HG02938 (cell line): ENCODE results near the gene PRRT4.

Source experiments
- ATAC-seq: cut with Tn5 transposase; IDR thresholded peaks from one replicate; pipeline ENCODE4 v1.9.1; 2021; ENCODE audit warnings: mild to moderate bottlenecking, moderate library complexity; ENCODE audit not compliant: unreplicated experiment

The PRRT4 gene

DNA sequence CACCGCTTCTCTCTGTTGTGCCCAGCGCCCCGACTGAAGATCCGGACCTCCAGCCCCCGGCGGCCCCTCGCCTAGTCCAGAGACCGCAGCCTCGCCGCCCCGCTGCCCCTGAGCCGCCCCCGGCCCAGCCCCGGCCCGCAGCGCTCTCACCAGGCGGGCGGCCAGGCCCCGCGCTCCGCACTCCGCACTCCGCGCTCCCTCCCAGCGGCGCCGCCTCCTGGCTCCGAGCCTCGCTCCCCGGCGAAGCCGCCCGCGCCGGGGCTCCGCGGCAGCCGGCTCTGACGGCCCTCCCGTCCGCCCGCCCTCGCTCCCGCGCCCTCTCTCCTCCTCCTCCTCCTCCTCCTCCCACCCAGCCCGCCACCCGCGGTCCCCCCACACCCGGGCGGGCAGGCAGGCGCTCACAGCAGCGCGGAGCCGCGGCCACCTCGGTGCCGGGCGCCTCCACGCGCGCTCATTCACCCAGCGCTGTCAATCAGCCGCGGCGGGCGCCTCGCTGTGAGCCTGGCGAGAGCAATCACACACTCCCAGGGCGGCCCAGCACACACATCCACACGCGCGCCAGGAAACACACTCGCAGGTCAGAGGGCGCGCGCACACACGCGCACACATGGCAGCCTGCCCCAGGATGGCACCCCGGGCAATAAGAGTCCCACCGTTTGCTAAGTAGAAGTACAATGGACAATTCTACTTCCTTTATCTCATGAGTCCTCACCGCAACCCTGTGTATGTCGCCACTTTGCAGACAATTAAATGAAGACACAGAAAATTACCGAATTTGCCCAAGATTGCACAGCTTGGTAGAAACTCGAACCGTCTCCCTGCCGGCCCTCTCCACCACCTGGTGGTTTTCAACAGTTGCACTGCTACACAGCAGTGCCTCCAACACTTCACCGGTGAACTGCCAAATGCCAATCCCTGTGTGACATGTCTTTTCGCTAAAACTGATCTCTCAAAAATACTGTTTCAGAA lies at the start of gene PRRT4:
PRRT4 (minus strand) TSS at position 280 of the 969 bp plus-strand sequence.
- ATAC-seq: no peak

DNA sequence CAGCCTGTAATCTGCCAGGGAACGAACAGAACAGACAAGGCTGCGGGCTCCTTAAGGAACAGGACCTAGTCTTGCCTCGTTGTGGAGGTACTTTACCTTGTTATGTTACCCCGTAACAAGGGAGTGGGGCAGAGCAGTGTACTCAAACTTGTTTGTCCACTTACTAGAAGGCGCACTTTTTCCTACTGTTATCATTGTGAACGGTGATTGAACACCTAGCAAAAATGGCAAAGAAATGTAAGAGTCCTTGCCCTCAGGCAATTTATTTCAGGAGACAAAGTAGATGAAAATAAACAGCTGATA lies 48.9 kb upstream of the PRRT4 start:
- ATAC-seq: no peak

- peak; percentile 65 for ATAC-seq
These were observed 48.3 kb upstream of the PRRT4 start, which contains the start of gene IMPDH1 for GRCh38 chr7:128409596-128410450. Gene IMPDH1 (minus strand): TSS chr7:128409982. CDS start chr7:128409901, 81 bp downstream.

DNA sequence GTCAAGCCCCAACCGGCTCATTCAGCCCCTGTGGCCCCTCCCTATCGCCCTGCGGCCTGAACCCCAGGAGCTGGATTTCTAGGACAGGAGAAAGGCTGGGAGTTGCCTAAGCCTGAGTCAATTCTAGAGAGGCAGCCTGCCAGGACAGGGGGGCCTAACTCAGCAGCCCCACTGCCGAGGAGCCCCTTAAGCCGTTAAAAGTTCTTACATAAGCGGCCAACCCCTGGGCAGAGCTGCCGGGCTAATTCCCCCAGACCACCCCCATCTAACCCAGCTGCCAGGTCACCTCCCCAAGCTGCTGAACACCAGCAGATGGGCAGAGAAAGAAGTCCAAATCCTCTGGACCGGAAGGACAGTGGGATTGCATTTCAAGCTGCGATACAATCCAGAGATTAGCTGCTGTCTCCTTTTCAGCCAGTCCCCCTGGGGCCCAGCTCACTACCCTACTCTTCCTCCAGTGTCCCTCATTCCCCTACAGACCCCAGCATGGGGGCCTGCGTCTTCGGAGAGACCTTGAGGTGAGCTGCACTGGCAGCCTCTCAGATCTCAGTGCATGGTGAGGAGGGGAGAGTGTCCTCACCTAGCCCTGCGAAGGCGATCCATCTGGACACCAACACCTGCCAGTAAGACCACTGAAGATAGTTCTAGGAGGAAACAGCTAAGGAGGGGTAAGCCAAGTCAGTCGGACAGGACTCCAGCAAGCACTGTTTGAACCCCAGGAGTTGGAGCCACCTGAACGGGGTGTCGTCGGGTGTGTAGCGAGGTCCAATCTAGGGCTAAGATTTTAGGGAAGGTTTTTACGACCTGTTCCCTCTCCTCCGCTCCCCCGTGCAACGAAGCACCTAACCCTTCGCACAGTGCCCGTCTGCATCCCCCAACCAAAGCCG lies 47.5 kb upstream of the PRRT4 start:
- ATAC-seq: no peak

GRCh38 chr7:128407751-128408708 lies 46.5 kb upstream of the PRRT4 start:
- no peak for ATAC-seq

GRCh38 chr7:128407233-128407589 lies 45.7 kb upstream of the PRRT4 start:
- no peak for ATAC-seq

- ATAC-seq: no peak
These were observed 45.1 kb upstream of the PRRT4 start for GRCh38 chr7:128406314-128407232.

DNA sequence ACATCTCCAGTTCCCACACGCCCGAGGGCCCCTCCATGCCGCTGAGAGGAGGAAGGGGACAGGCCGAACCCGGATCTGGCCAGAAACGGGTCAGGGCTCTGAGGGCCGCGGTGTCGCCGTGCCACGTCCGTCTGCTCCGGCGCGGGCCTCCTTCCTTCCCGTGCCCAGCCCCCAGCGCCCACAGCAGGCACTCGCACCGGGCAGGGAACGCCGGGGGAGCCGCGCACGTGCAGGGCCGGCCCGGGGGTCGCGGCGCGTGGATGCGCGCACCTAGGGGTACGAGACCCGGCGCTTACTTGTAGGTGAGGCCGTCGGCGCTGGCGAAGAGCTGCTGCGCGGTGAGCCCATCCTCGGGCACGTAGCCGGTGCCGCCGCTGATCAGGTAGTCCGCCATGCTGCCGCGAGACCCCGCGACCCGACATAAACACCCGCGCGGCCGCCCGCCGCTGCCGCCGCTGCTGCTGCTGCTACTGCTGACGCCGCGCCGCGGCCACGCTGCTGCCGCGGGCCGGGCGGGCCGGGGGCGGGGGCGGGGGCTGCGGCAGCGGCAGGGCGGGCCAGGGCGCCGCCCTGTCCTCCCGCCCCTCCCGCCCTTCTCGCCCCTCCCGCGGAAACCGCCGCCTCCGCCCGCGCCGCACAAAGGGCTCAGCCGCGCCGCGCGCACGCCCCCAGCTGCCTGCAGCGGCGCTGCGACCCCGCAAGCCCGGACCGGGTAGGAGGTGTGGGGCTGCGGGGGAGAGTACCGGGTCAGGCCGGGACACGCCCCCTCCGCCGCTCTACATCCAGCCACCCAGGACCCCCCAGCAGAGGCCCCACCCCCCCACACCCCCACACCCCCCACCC lies 44.2 kb upstream of the PRRT4 start:
- ATAC-seq: no peak

GRCh38 chr7:128404886-128405470 lies 43.5 kb upstream of the PRRT4 start:
- ATAC-seq: no peak

- no peak for ATAC-seq
These were observed 42.7 kb upstream of the PRRT4 start for GRCh38 chr7:128404143-128404681.

- no peak for ATAC-seq
These were observed 42.2 kb upstream of the PRRT4 start for GRCh38 chr7:128403676-128404075.

DNA sequence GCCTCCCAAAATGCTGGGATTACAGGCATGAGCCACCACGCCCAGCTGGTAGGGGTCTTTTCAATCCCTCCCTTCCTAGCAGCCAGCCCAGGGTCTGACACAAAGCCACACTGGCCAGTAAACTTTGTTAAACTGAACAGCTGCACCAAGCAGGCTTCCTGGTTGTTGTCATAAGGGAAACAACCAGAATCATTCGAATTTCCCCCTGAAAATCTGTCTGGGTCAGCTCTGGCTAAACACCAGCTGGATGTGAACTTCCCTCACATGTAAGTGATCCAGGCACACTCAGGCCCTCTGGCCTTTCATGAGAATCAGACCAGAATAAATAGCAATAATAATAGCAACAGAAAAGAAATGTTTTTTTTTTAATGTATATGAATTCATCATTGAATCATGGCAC lies 40.9 kb upstream of the PRRT4 start:
- ATAC-seq: no peak

- ATAC-seq: no peak
These were observed 39.1 kb upstream of the PRRT4 start for GRCh38 chr7:128400566-128400965.

DNA sequence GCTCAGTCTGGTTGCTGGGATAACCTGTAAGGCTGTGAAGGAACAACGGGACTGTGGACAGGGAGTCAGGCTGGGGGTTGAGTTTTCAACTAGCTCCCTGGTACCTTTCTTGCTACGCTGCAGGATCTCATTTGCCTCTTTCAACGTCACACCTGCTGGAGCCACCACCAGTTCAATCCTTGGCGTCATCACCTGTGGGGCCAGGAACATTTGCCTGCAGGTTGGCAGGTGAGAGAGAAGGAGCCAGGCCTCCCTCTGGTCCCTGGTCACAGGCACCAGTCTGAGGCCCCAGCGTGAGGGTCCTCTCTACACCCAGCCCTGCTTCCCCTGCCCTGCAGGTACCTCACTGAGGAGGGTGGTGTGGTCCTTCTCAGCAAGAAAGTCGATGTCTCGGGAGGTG lies 38.5 kb upstream of the PRRT4 start:
- no peak for ATAC-seq

DNA sequence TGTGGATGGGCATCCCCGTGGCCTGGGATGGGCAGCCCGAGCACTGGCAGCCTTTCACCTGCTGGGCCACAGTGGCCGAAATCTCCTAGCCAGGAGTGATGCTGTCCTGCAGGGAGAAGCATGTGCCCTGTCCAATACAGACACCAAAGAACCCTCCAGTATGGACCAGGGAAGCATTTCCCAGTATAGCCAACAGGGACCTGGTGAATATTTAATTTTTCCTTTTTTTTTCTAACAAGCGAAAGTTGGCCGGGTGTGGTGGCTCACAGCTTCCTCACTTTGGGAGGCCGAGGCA lies 37.3 kb upstream of the PRRT4 start:
- no peak for ATAC-seq

DNA sequence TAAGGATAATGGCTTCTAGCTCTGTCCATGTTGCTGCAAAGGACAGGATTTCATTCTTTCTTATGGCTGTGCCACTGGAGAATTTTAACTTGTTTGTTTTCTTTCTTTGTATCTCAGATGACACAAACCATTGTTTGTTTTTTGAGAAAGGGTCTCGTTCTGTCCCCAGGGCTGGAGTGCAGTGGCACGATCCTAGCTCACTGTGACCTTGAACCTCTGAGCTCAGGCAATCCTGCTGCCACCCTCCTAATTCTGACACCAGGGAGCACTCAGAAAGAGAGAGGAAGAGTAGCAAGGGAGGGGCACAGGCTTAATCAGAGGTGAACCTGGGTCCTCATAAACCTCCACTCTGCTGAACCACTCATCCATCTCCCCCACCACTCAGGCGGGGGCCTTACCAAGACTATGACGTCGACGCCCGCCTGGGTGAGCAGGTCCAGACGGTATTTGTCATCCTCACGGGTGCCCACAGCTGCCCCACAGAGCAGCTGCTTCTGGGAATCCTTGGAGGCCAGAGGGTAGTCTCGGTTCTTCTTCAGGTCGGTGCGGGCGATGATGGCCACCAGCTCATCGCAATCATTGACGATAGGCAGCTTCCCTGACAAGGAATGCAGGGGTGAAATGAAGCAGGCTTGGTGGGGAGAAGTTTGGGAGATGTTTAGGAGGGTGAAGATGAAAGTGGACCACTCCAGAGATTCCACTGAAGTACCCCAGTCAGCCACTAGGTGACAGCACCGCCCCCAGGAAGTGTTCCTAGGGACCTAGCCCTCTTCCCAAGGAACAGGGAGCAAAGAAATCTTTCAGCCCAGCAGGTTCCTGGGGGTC lies 36.7 kb upstream of the PRRT4 start:
- no peak for ATAC-seq

DNA sequence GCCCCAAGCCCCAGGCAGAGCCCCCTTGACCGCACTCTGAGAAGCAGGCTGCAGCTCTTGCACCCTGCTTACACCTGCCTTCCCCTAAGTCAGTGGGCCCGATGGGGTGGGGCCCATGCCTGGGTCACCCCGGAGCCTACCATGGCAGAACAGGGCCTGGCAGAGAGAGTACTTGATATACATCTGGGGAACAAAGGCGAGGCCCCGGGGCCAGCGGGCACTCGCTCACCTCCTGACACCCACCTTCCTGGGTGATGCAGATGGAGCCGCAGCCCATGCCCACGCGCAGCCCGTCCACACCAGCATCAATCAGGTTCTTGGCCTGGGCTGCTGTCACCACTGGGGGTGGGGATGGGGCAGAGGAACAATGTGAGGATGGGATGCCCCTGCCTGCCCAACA lies 34.9 kb upstream of the PRRT4 start:
- no peak for ATAC-seq
